Liver (tissue), 9 donors: ENCODE measurements around the gene CD247. TPM values are rescaled to one million over a fixed set of nuclear protein-coding genes. Genes with fewer than 3 reads are reported as not detected.

ENCODE experiments used
- DNase-seq: peaks from one replicate; pipeline ENCODE4 v3.0.0-alpha.2; 2017; ENCODE audit warnings: low spot score
- H3K27ac ChIP-seq, 2 donors: one replicate each; pipeline ENCODE4 v1.7.0; 2013; ENCODE audit warnings: inconsistent platforms in 2 of 2, low read length in 2 of 2, control low read depth in 1 of 2, low read depth in 1 of 2, mild to moderate bottlenecking in 1 of 2
- H3K27me3 ChIP-seq, 4 donors: one replicate each; pipeline versions ENCODE4 v1.6.1 to v1.7.0; 2013; ENCODE audit warnings: low read length in 3 of 4, inconsistent platforms in 1 of 4, mild to moderate bottlenecking in 1 of 4, moderate library complexity in 1 of 4; ENCODE audit not compliant: control insufficient read depth in 4 of 4, insufficient read depth in 4 of 4
- H3K36me3 ChIP-seq, 4 donors: one replicate each; pipeline versions ENCODE4 v1.6.1 to v1.7.0; 2013; ENCODE audit warnings: low read length in 3 of 4, mild to moderate bottlenecking in 3 of 4, low read depth in 1 of 4, moderate library complexity in 1 of 4; ENCODE audit not compliant: control insufficient read depth in 4 of 4, insufficient read depth in 3 of 4
- H3K4me1 ChIP-seq, 4 donors: one replicate each; pipeline versions ENCODE4 v1.6.1 to v1.7.0; 2013; ENCODE audit warnings: low read length in 3 of 4, mild to moderate bottlenecking in 3 of 4, moderate library complexity in 1 of 4; ENCODE audit not compliant: control insufficient read depth in 4 of 4, insufficient read depth in 4 of 4
- H3K4me3 ChIP-seq, 3 donors: one replicate each; pipeline versions ENCODE4 v1.6.1 to v1.7.0; 2013; ENCODE audit warnings: low read length in 3 of 3, control low read depth in 1 of 3, low read depth in 1 of 3, mild to moderate bottlenecking in 1 of 3
- H3K9ac ChIP-seq, 2 donors: one replicate each; pipeline ENCODE4 v1.7.0; 2013; ENCODE audit warnings: low read length in 2 of 2, mild to moderate bottlenecking in 2 of 2, moderate library complexity in 2 of 2, control low read depth in 1 of 2, low read depth in 1 of 2
- H3K9me3 ChIP-seq, 4 donors: one replicate each; pipeline versions ENCODE4 v1.6.1 to v1.7.0; 2013; ENCODE audit warnings: low read length in 3 of 4; ENCODE audit not compliant: control insufficient read depth in 4 of 4
- EGR1 ChIP-seq, 2 donors: IDR thresholded peaks; 2 replicates each; pipeline ENCODE4 v1.6.1; 2016 to 2018; ENCODE audit warnings: antibody characterized with exemption in 2 of 2, low read depth in 2 of 2
- FOXA1 ChIP-seq: IDR thresholded peaks from 2 replicates; pipeline ENCODE4 v1.6.1; 2016; ENCODE audit warnings: antibody characterized with exemption
- FOXA2 ChIP-seq: IDR thresholded peaks from 2 replicates; pipeline ENCODE4 v1.6.1; 2016; ENCODE audit warnings: antibody characterized with exemption
- GABPA ChIP-seq, 2 donors: IDR thresholded peaks in 1 of 2; conservative IDR thresholded peaks in 1 of 2; 2 replicates each; pipeline ENCODE4 v1.6.1; 2016; ENCODE audit warnings: antibody characterized with exemption in 2 of 2, mild to moderate bottlenecking in 1 of 2, moderate library complexity in 1 of 2
- HNF4A ChIP-seq, 2 donors: conservative IDR thresholded peaks; 2 replicates each; pipeline ENCODE4 v1.6.1; 2016; ENCODE audit warnings: antibody characterized with exemption in 2 of 2, mild to moderate bottlenecking in 2 of 2
- HNF4G ChIP-seq: IDR thresholded peaks from 2 replicates; pipeline ENCODE4 v1.6.1; 2016; ENCODE audit warnings: antibody characterized with exemption
- JUND ChIP-seq, 2 donors: IDR thresholded peaks; 2 replicates each; pipeline ENCODE4 v1.6.1; 2016; ENCODE audit warnings: antibody characterized with exemption in 2 of 2
- RAD21 ChIP-seq, 2 donors: IDR thresholded peaks; 2 replicates each; pipeline ENCODE4 v1.6.1; 2016; ENCODE audit warnings: antibody characterized with exemption in 2 of 2, mild to moderate bottlenecking in 2 of 2
- RXRA ChIP-seq, 2 donors: IDR thresholded peaks; 2 replicates each; pipeline ENCODE4 v1.6.1; 2017 to 2018; ENCODE audit warnings: antibody characterized with exemption in 2 of 2, mild to moderate bottlenecking in 1 of 2
- SP1 ChIP-seq: IDR thresholded peaks from 2 replicates; pipeline ENCODE4 v1.6.1; 2018; ENCODE audit warnings: antibody characterized with exemption, mild to moderate bottlenecking
- YY1 ChIP-seq: IDR thresholded peaks from 2 replicates; pipeline ENCODE4 v1.6.1; 2016; ENCODE audit warnings: antibody characterized with exemption, mild to moderate bottlenecking
- WGBS: extraction: QIAGEN DNeasy Blood & Tissue Kit; methylation state at CpG from one replicate; pipeline ENCODE4 v1.1.7; 2013; 5-methylcytosine and 5-hydroxymethylcytosine counted together
- polyA plus RNA-seq, 2 donors: library from polyadenylated mRNA; stranded (reverse) in 1 of 2; unstranded in 1 of 2; fragments of 200-250 nt in 1 of 2; fragments of >200 nt in 1 of 2; fragmentation: Nextera tagmentation in 1 of 2; extraction: Ambion mirVana in 1 of 2; gene quantifications; one replicate each; pipeline versions ENCODE4 v1.2.1 to v1.2.3, GENCODE V29; 2013 to 2015
- total RNA-seq, 2 donors: library from RNA; depleted of rRNA; stranded (reverse); fragments of >200 nt; gene quantifications; one replicate each; pipeline ENCODE4 v1.2.3, GENCODE V29; 2014
- TF ChIP-seq, protein P1 (sequence below): IDR thresholded peaks from 2 replicates; pipeline ENCODE4 v1.6.1; 2016; ENCODE audit warnings: antibody characterized with exemption
- TF ChIP-seq, protein P2 (sequence below): IDR thresholded peaks from 2 replicates; pipeline ENCODE4 v1.6.1; 2016; ENCODE audit warnings: antibody characterized with exemption
- TF ChIP-seq, protein P3 (sequence below): IDR thresholded peaks from 2 replicates; pipeline ENCODE4 v1.6.1; 2016; ENCODE audit warnings: antibody characterized with exemption
- TF ChIP-seq, protein P4 (sequence below): IDR thresholded peaks from 2 replicates; pipeline ENCODE4 v1.6.1; 2016; ENCODE audit warnings: antibody characterized with exemption, mild to moderate bottlenecking
- donor health status: healthy.
- donor health status: healthy.
- donor health status: healthy.
- donor health status: healthy.
- donor health status: healthy.

CD247 gene
- total and polyA plus RNA-seq, 4 donors: 0.61 to 2.2 (median 1.6) TPM

DNA sequence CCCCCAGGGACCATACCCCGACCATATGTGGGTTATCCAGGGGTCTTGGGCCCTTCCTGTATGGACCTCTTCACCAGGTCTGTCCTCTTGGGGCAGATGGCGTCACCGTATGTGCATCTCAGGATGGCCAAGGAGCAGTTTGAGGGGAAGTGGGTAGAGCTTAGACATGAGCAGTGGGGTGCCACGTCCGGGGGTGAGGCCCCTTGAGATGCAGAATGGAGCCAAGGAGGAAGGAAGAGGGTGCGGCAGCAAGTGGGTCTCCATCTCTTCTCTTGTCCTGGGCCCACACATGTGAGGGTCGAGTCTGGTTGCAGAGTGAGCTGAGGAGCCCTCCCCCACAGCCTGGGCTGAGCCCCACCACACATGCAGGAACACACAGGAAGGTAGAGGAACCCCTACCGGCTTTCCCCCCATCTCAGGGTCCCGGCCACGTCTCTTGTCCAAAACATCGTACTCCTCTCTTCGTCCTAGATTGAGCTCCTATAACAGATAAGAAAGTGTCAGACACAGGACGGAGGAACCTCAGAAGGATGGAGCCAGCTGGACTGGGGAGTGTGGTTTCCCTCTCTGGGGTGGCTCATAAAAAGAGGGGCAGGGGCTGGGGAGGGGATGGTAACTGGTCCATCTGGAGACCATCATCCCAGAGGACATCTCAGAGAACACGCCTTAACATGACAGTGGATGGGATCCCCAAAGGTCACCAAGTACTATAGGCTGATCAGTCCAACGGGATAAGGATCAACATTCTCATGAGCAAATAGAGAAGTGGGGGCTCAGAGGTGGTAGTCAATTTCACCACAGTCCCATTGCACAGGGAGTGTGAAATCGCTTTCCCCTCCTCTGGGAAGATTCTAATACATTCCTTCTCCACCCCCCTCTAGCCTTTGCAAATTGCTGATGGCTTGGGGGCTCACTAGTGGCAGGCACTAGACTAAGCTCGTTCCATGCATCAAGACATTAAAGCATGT is 79.9 kb downstream of the CD247 start:
- Histone ChIP-seq H3K27ac (no peak overlapping the region), H3K9ac (no peak overlapping the region), H3K27me3 (peaks cover 0 to 2% (median 0%) of the 10 kb centered on the region in 4 donors), H3K9me3 (no peaks in the 10 kb centered on the region), H3K4me3 (no peak overlapping the region), H3K36me3 (no peaks in the 10 kb centered on the region), H3K4me1 (peaks cover 0 to 8% (median 7%) of the 10 kb centered on the region in 4 donors)
- no peak for TF ChIP-seq YY1
- TF ChIP-seq FOXA2: no peak
- TF ChIP-seq HNF4G: no peak
- no peak for TF ChIP-seq SP1
- TF ChIP-seq GABPA (IDR thresholded peaks at IDR 0.05 in 1 of 2, conservative IDR thresholded peaks at IDR 0.05 in 1 of 2): no peak
- TF ChIP-seq, protein P1, sequence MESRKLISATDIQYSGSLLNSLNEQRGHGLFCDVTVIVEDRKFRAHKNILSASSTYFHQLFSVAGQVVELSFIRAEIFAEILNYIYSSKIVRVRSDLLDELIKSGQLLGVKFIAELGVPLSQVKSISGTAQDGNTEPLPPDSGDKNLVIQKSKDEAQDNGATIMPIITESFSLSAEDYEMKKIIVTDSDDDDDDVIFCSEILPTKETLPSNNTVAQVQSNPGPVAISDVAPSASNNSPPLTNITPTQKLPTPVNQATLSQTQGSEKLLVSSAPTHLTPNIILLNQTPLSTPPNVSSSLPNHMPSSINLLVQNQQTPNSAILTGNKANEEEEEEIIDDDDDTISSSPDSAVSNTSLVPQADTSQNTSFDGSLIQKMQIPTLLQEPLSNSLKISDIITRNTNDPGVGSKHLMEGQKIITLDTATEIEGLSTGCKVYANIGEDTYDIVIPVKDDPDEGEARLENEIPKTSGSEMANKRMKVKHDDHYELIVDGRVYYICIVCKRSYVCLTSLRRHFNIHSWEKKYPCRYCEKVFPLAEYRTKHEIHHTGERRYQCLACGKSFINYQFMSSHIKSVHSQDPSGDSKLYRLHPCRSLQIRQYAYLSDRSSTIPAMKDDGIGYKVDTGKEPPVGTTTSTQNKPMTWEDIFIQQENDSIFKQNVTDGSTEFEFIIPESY: no peak
- TF ChIP-seq, protein P2, sequence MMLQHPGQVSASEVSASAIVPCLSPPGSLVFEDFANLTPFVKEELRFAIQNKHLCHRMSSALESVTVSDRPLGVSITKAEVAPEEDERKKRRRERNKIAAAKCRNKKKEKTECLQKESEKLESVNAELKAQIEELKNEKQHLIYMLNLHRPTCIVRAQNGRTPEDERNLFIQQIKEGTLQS: no peak
- TF ChIP-seq, protein P3, sequence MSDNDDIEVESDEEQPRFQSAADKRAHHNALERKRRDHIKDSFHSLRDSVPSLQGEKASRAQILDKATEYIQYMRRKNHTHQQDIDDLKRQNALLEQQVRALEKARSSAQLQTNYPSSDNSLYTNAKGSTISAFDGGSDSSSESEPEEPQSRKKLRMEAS: no peak
- no peak for TF ChIP-seq JUND (IDR thresholded peaks at IDR 0.05)
- TF ChIP-seq, protein P4, sequence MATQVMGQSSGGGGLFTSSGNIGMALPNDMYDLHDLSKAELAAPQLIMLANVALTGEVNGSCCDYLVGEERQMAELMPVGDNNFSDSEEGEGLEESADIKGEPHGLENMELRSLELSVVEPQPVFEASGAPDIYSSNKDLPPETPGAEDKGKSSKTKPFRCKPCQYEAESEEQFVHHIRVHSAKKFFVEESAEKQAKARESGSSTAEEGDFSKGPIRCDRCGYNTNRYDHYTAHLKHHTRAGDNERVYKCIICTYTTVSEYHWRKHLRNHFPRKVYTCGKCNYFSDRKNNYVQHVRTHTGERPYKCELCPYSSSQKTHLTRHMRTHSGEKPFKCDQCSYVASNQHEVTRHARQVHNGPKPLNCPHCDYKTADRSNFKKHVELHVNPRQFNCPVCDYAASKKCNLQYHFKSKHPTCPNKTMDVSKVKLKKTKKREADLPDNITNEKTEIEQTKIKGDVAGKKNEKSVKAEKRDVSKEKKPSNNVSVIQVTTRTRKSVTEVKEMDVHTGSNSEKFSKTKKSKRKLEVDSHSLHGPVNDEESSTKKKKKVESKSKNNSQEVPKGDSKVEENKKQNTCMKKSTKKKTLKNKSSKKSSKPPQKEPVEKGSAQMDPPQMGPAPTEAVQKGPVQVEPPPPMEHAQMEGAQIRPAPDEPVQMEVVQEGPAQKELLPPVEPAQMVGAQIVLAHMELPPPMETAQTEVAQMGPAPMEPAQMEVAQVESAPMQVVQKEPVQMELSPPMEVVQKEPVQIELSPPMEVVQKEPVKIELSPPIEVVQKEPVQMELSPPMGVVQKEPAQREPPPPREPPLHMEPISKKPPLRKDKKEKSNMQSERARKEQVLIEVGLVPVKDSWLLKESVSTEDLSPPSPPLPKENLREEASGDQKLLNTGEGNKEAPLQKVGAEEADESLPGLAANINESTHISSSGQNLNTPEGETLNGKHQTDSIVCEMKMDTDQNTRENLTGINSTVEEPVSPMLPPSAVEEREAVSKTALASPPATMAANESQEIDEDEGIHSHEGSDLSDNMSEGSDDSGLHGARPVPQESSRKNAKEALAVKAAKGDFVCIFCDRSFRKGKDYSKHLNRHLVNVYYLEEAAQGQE: no peak
- TF ChIP-seq FOXA1: no peak
- no peak for TF ChIP-seq EGR1 (IDR thresholded peaks at IDR 0.05; ENCODE audit: low read depth in 2 of 2)
- TF ChIP-seq HNF4A (conservative IDR thresholded peaks at IDR 0.05): no peak
- TF ChIP-seq RXRA (IDR thresholded peaks at IDR 0.05): no peak
- TF ChIP-seq RAD21 (IDR thresholded peaks at IDR 0.05): no peak
- WGBS: 75% methylated on average over 17 of the region's 17 CpGs
- DNase-seq: no peak

DNA sequence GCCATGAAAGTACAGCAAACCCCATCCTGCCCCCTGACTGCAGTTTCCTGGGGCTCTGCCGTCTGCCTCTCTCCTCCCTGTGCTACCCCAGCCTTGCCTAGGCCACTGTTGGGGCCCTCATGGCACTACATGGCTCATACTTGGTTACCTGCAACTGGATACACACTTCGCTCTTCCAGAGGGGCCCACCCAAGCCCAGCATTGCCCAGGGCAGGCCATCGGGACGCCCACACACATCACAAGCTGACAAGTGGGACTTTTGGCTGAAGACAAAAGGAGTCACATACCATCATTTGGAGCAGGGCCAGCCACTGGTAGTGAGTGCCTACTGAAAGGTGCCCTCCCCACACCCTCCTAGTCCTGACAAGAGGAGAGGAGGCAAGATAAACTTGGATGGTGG is 82.8 kb downstream of the CD247 start:
- H3K27me3 ChIP-seq: peaks cover 0 to 2% (median 0%) of the 10 kb centered on the region in 4 donors
- H3K4me3 ChIP-seq: no peak overlapping the region
- H3K27ac ChIP-seq: no peak overlapping the region
- TF ChIP-seq SP1: no peak
- no peak for TF ChIP-seq FOXA2
- TF ChIP-seq, protein P2: no peak
- no peak overlapping the region for H3K9ac ChIP-seq
- 92% methylated on average over 4 of the region's 4 CpGs for WGBS
- no peak for DNase-seq
- no peaks in the 10 kb centered on the region for H3K9me3 ChIP-seq
- peaks cover 0 to 8% (median 7%) of the 10 kb centered on the region in 4 donors for H3K4me1 ChIP-seq
- H3K36me3 ChIP-seq: no peaks in the 10 kb centered on the region
